Measurements from ENCODE around the gene SPOP.

DNA sequence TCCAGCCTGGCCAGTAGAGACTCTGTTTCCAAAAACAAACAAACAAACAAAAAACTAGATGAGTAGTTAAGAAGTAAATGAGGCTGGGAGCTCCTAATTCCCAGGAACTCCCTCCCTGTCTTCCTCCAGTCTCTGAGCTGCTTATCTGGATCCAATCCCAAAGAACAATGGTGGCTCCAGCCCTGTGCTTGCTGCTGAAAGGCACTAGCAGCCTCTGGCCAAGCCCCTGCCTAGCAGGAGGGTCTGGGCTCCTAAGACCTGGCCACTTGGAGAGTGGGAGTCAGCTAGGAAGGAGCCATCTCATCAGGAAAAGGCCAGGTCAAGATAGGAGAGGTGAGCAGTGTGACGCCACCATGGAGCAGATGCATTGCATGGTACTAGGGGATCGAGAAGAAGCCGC is 44.2 kb upstream of the SPOP start:
- TF ChIP-seq EZH2 (IDR thresholded peaks at IDR 0.05; ENCODE audit: borderline replicate concordance, low read length) = no peak
- TF ChIP-seq, protein P1, sequence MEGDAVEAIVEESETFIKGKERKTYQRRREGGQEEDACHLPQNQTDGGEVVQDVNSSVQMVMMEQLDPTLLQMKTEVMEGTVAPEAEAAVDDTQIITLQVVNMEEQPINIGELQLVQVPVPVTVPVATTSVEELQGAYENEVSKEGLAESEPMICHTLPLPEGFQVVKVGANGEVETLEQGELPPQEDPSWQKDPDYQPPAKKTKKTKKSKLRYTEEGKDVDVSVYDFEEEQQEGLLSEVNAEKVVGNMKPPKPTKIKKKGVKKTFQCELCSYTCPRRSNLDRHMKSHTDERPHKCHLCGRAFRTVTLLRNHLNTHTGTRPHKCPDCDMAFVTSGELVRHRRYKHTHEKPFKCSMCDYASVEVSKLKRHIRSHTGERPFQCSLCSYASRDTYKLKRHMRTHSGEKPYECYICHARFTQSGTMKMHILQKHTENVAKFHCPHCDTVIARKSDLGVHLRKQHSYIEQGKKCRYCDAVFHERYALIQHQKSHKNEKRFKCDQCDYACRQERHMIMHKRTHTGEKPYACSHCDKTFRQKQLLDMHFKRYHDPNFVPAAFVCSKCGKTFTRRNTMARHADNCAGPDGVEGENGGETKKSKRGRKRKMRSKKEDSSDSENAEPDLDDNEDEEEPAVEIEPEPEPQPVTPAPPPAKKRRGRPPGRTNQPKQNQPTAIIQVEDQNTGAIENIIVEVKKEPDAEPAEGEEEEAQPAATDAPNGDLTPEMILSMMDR (conservative IDR thresholded peaks at IDR 0.05 in 1 of 2, IDR thresholded peaks at IDR 0.05 in 1 of 2; ENCODE audit: extremely low read depth in 1 of 2, insufficient read depth in 1 of 2, low read depth in 1 of 2, low read length in 2 of 2) = no peak

Measured in mammary epithelial cell (primary cell).